Liver (tissue), 9 donors: ENCODE measurements around the gene SBNO1. TPM values are rescaled to one million over a fixed set of nuclear protein-coding genes. Genes with fewer than 3 reads are reported as not detected.
A peak's percentile ranks its signal among the peaks of the same experiment; 100 is the strongest.

Experiments used
- DNase-seq: peaks from one replicate; pipeline ENCODE4 v3.0.0-alpha.2; 2017; ENCODE audit warnings: low spot score
- H3K27ac ChIP-seq, 2 donors: one replicate each; pipeline ENCODE4 v1.7.0; 2013; ENCODE audit warnings: inconsistent platforms in 2 of 2, low read length in 2 of 2, control low read depth in 1 of 2, low read depth in 1 of 2, mild to moderate bottlenecking in 1 of 2
- H3K27me3 ChIP-seq, 4 donors: one replicate each; pipeline versions ENCODE4 v1.6.1 to v1.7.0; 2013; ENCODE audit warnings: low read length in 3 of 4, inconsistent platforms in 1 of 4, mild to moderate bottlenecking in 1 of 4, moderate library complexity in 1 of 4; ENCODE audit not compliant: control insufficient read depth in 4 of 4, insufficient read depth in 4 of 4
- H3K36me3 ChIP-seq, 4 donors: one replicate each; pipeline versions ENCODE4 v1.6.1 to v1.7.0; 2013; ENCODE audit warnings: low read length in 3 of 4, mild to moderate bottlenecking in 3 of 4, low read depth in 1 of 4, moderate library complexity in 1 of 4; ENCODE audit not compliant: control insufficient read depth in 4 of 4, insufficient read depth in 3 of 4
- H3K4me1 ChIP-seq, 4 donors: one replicate each; pipeline versions ENCODE4 v1.6.1 to v1.7.0; 2013; ENCODE audit warnings: low read length in 3 of 4, mild to moderate bottlenecking in 3 of 4, moderate library complexity in 1 of 4; ENCODE audit not compliant: control insufficient read depth in 4 of 4, insufficient read depth in 4 of 4
- H3K4me3 ChIP-seq, 3 donors: one replicate each; pipeline versions ENCODE4 v1.6.1 to v1.7.0; 2013; ENCODE audit warnings: low read length in 3 of 3, control low read depth in 1 of 3, low read depth in 1 of 3, mild to moderate bottlenecking in 1 of 3
- H3K9ac ChIP-seq, 2 donors: one replicate each; pipeline ENCODE4 v1.7.0; 2013; ENCODE audit warnings: low read length in 2 of 2, mild to moderate bottlenecking in 2 of 2, moderate library complexity in 2 of 2, control low read depth in 1 of 2, low read depth in 1 of 2
- H3K9me3 ChIP-seq, 4 donors: one replicate each; pipeline versions ENCODE4 v1.6.1 to v1.7.0; 2013; ENCODE audit warnings: low read length in 3 of 4; ENCODE audit not compliant: control insufficient read depth in 4 of 4
- EGR1 ChIP-seq, 2 donors: IDR thresholded peaks; 2 replicates each; pipeline ENCODE4 v1.6.1; 2016 to 2018; ENCODE audit warnings: antibody characterized with exemption in 2 of 2, low read depth in 2 of 2
- FOXA1 ChIP-seq: IDR thresholded peaks from 2 replicates; pipeline ENCODE4 v1.6.1; 2016; ENCODE audit warnings: antibody characterized with exemption
- FOXA2 ChIP-seq: IDR thresholded peaks from 2 replicates; pipeline ENCODE4 v1.6.1; 2016; ENCODE audit warnings: antibody characterized with exemption
- GABPA ChIP-seq, 2 donors: IDR thresholded peaks in 1 of 2; conservative IDR thresholded peaks in 1 of 2; 2 replicates each; pipeline ENCODE4 v1.6.1; 2016; ENCODE audit warnings: antibody characterized with exemption in 2 of 2, mild to moderate bottlenecking in 1 of 2, moderate library complexity in 1 of 2
- HNF4A ChIP-seq, 2 donors: conservative IDR thresholded peaks; 2 replicates each; pipeline ENCODE4 v1.6.1; 2016; ENCODE audit warnings: antibody characterized with exemption in 2 of 2, mild to moderate bottlenecking in 2 of 2
- HNF4G ChIP-seq: IDR thresholded peaks from 2 replicates; pipeline ENCODE4 v1.6.1; 2016; ENCODE audit warnings: antibody characterized with exemption
- JUND ChIP-seq, 2 donors: IDR thresholded peaks; 2 replicates each; pipeline ENCODE4 v1.6.1; 2016; ENCODE audit warnings: antibody characterized with exemption in 2 of 2
- NR2F2 ChIP-seq: IDR thresholded peaks from 2 replicates; pipeline ENCODE4 v1.6.1; 2016; ENCODE audit warnings: antibody characterized with exemption
- RAD21 ChIP-seq, 2 donors: IDR thresholded peaks; 2 replicates each; pipeline ENCODE4 v1.6.1; 2016; ENCODE audit warnings: antibody characterized with exemption in 2 of 2, mild to moderate bottlenecking in 2 of 2
- REST ChIP-seq: IDR thresholded peaks from 2 replicates; pipeline ENCODE4 v1.6.1; 2016; ENCODE audit warnings: antibody characterized with exemption, mild to moderate bottlenecking
- RXRA ChIP-seq, 2 donors: IDR thresholded peaks; 2 replicates each; pipeline ENCODE4 v1.6.1; 2017 to 2018; ENCODE audit warnings: antibody characterized with exemption in 2 of 2, mild to moderate bottlenecking in 1 of 2
- SP1 ChIP-seq: IDR thresholded peaks from 2 replicates; pipeline ENCODE4 v1.6.1; 2018; ENCODE audit warnings: antibody characterized with exemption, mild to moderate bottlenecking
- TAF1 ChIP-seq: conservative IDR thresholded peaks from 2 replicates; pipeline ENCODE4 v1.6.1; 2016; ENCODE audit warnings: antibody characterized with exemption, mild to moderate bottlenecking
- YY1 ChIP-seq: IDR thresholded peaks from 2 replicates; pipeline ENCODE4 v1.6.1; 2016; ENCODE audit warnings: antibody characterized with exemption, mild to moderate bottlenecking
- ZBTB33 ChIP-seq: IDR thresholded peaks from 2 replicates; pipeline ENCODE4 v1.6.1; 2016; ENCODE audit warnings: antibody characterized with exemption
- WGBS: extraction: QIAGEN DNeasy Blood & Tissue Kit; methylation state at CpG from one replicate; pipeline ENCODE4 v1.1.7; 2013; 5-methylcytosine and 5-hydroxymethylcytosine counted together
- polyA plus RNA-seq, 2 donors: library from polyadenylated mRNA; stranded (reverse) in 1 of 2; unstranded in 1 of 2; fragments of 200-250 nt in 1 of 2; fragments of >200 nt in 1 of 2; fragmentation: Nextera tagmentation in 1 of 2; extraction: Ambion mirVana in 1 of 2; gene quantifications; one replicate each; pipeline versions ENCODE4 v1.2.1 to v1.2.3, GENCODE V29; 2013 to 2015
- total RNA-seq, 2 donors: library from RNA; depleted of rRNA; stranded (reverse); fragments of >200 nt; gene quantifications; one replicate each; pipeline ENCODE4 v1.2.3, GENCODE V29; 2014
- TF ChIP-seq, protein P1 (sequence below): IDR thresholded peaks from 2 replicates; pipeline ENCODE4 v1.6.1; 2016; ENCODE audit warnings: antibody characterized with exemption
- TF ChIP-seq, protein P2 (sequence below): IDR thresholded peaks from 2 replicates; pipeline ENCODE4 v1.6.1; 2016; ENCODE audit warnings: antibody characterized with exemption
- donor health status: healthy.
- donor health status: healthy.
- donor health status: healthy.
- donor health status: healthy.
- donor health status: healthy.

SBNO1 gene
- total and polyA plus RNA-seq, 4 donors = 4.0 to 19.8 (median 10.4) TPM

DNA sequence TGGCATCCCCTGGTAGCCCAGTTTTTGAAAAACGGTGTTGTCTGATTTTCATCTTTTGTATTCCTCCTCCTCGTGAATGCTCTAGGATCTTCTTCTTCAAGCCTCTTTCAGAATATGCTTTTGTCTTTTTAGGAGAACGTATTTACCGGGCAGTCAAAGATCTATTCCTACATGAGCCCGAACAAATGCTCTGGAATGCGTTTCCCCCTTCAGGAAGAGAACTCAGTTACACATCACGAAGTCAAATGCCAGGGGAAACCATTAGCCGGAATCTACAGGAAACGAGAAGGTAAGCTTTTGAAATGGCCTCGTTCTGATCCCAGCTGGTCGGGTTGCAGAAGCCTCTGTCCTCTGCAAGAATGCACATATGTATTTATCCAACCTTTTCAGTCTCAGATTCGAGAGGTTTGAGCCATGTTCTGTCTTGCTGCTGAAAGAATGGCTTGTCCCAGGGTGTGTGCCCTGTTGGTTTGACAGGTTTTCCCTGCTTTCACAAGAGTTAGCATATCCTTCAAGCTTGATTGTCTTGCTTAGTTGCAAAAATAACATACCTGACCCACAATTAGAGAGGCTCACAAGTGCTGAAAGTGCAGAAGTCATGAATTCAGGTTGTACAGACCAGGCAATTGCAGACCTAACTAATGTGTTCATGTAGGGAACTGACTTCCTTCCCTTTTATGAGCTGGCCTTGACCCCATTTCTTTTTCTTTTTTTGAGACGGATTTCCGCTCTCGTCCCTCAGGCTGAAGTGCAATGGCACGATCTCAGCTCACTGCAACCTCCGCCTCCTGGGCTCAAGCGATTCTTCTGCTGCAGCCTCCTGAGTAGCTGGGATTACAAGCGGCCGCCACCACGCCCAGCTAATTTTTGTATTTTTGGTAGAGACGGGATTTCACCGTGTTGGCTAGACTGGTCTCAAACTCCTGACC lies 26.1 kb upstream of the SBNO1 start:
- peak overlapping the region in 1 of 2 donors; percentile 66 for H3K9ac ChIP-seq
- H3K9me3 ChIP-seq = no peaks in the 10 kb centered on the region
- TF ChIP-seq HNF4G (no peak), NR2F2 (peak; percentile 86), SP1 (no peak), JUND (IDR thresholded peaks at IDR 0.05) (no peak)
- H3K27me3 ChIP-seq = no peaks in the 10 kb centered on the region
- WGBS = 72% methylated on average over 23 of the region's 23 CpGs
- H3K27ac ChIP-seq = peak overlapping the region; percentile 59 to 62
- H3K4me3 ChIP-seq = peak overlapping the region in 1 of 3 donors; percentile 88
- peaks cover 4 to 22% (median 19%) of the 10 kb centered on the region in 4 donors for H3K36me3 ChIP-seq
- no peak for DNase-seq
- peaks cover 5 to 20% (median 16%) of the 10 kb centered on the region in 4 donors for H3K4me1 ChIP-seq

- peaks cover 6 to 21% (median 18%) of the 10 kb centered on the region in 4 donors for H3K4me1 ChIP-seq
These were observed 25.1 kb upstream of the SBNO1 start for GRCh38 chr12:123389560-123390351.

GRCh38 chr12:123388951-123389559 lies 24.4 kb upstream of the SBNO1 start:
- Histone ChIP-seq H3K4me3 (peak overlapping the region in 1 of 3 donors; percentile 88), H3K27me3 (no peaks in the 10 kb centered on the region), H3K9me3 (no peaks in the 10 kb centered on the region), H3K9ac (peak overlapping the region in 1 of 2 donors; percentile 66), H3K4me1 (peaks cover 11 to 27% (median 23%) of the 10 kb centered on the region in 4 donors), H3K27ac (no peak overlapping the region), H3K36me3 (peaks cover 4 to 14% (median 12%) of the 10 kb centered on the region in 4 donors)
- WGBS = 1% methylated on average over 101 of the region's 102 CpGs
- no peak for DNase-seq
- TF ChIP-seq FOXA2 (no peak), GABPA (IDR thresholded peaks at IDR 0.05 in 1 of 2, conservative IDR thresholded peaks at IDR 0.05 in 1 of 2) (no peak), YY1 (no peak), FOXA1 (no peak), REST (no peak), JUND (IDR thresholded peaks at IDR 0.05) (no peak), SP1 (no peak), RAD21 (IDR thresholded peaks at IDR 0.05) (no peak), EGR1 (IDR thresholded peaks at IDR 0.05; ENCODE audit: low read depth in 2 of 2) (no peak), RXRA (IDR thresholded peaks at IDR 0.05) (no peak), HNF4A (conservative IDR thresholded peaks at IDR 0.05) (no peak), ZBTB33 (no peak), TAF1 (no peak)
- TF ChIP-seq, protein P1, sequence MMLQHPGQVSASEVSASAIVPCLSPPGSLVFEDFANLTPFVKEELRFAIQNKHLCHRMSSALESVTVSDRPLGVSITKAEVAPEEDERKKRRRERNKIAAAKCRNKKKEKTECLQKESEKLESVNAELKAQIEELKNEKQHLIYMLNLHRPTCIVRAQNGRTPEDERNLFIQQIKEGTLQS = no peak
- TF ChIP-seq, protein P2, sequence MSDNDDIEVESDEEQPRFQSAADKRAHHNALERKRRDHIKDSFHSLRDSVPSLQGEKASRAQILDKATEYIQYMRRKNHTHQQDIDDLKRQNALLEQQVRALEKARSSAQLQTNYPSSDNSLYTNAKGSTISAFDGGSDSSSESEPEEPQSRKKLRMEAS = no peak

More at GRCh38 chr12:123389560-123390351, 25.1 kb upstream of the SBNO1 start:
- peaks cover 4 to 18% (median 16%) of the 10 kb centered on the region in 4 donors for H3K36me3 ChIP-seq
- peak overlapping the region; percentile 60 to 88 (median 74) for H3K4me3 ChIP-seq
- H3K9ac ChIP-seq = peak overlapping the region; percentile 47 to 66
- 2% methylated on average over 66 of the region's 66 CpGs for WGBS
- H3K27me3 ChIP-seq = no peaks in the 10 kb centered on the region
- H3K9me3 ChIP-seq = no peaks in the 10 kb centered on the region
- H3K27ac ChIP-seq = peak overlapping the region; percentile 59 to 62
- peak; percentile 57 for DNase-seq
- TF ChIP-seq RXRA (IDR thresholded peaks at IDR 0.05) (peak in 1 of 2 donors; percentile 37), JUND (IDR thresholded peaks at IDR 0.05) (no peak)
